Measurements from ENCODE around the gene EXOSC1.

EXOSC1 gene

DNA sequence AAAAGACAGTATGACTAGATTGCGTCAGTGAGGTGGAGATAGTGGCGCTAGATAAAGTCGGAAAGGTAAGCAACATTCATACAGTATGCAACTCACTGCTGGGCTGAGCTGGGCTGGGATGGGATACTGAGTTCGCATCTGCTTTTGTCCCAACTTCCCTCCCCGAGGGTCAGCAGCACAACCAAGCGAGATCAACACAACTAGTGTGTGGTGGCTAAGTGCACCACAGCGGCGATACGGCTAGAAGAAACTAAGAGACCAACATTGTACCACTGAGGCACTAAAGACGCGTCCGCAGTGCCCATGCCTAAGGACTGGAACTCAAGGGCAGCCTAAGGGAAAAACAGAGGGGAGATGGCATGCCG lies 467 bp downstream of the EXOSC1 start:
- DNase-seq (ENCODE audit: low read depth) = no peak
- TF ChIP-seq, protein P1, sequence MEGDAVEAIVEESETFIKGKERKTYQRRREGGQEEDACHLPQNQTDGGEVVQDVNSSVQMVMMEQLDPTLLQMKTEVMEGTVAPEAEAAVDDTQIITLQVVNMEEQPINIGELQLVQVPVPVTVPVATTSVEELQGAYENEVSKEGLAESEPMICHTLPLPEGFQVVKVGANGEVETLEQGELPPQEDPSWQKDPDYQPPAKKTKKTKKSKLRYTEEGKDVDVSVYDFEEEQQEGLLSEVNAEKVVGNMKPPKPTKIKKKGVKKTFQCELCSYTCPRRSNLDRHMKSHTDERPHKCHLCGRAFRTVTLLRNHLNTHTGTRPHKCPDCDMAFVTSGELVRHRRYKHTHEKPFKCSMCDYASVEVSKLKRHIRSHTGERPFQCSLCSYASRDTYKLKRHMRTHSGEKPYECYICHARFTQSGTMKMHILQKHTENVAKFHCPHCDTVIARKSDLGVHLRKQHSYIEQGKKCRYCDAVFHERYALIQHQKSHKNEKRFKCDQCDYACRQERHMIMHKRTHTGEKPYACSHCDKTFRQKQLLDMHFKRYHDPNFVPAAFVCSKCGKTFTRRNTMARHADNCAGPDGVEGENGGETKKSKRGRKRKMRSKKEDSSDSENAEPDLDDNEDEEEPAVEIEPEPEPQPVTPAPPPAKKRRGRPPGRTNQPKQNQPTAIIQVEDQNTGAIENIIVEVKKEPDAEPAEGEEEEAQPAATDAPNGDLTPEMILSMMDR (IDR thresholded peaks at IDR 0.05; ENCODE audit: control insufficient read depth, extremely low read depth, insufficient read depth) = no peak
- H3K4me3 ChIP-seq (ENCODE audit: low read depth, low read length) = peak overlapping the region; percentile 99

DNA sequence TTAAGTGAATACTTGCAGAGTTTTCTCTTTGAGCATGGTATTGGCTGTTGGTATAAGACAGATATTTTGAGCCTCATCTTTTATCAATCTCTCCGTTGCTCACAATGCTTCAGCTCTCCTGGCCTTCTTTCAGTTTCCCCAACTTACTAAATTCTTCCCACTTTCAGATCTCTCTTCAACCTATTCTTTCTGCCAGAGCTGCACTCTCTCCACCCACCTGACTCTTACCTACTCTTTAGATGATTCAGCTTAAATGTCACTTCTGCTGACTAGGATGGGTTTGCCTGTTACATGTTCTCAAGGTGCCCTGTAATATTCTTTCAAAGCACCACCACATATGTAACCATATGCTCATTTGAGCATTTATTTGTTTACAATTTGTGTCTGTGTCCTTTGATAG lies 1.6 kb downstream of the EXOSC1 start:
- no peak overlapping the region for H3K4me3 ChIP-seq (ENCODE audit: low read depth, low read length)
- TF ChIP-seq, protein P1 (IDR thresholded peaks at IDR 0.05; ENCODE audit: control insufficient read depth, extremely low read depth, insufficient read depth) = no peak
- DNase-seq (ENCODE audit: low read depth) = no peak

DNA sequence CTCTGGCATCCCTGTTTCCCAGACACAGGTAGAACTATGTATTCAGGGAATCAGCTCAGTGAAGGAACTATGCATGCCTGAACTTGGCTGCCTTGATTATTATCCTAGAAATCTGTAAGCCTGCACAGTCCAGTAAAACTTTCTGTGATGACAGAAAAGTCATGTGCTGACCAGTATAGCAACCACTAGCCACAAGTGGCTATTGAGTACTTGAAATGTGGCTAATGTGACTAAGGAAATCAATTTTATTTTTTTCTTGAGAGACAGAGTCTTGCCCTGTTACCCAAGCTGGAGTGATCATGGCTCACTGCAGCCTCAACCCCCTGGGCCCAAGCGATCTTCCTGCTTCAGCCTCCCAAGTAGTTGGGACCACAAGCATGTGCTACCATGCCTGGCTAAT lies 3.5 kb downstream of the EXOSC1 start:
- TF ChIP-seq, protein P1 (IDR thresholded peaks at IDR 0.05; ENCODE audit: control insufficient read depth, extremely low read depth, insufficient read depth) = no peak
- DNase-seq (ENCODE audit: low read depth) = no peak
- no peak overlapping the region for H3K4me3 ChIP-seq (ENCODE audit: low read depth, low read length)

DNA sequence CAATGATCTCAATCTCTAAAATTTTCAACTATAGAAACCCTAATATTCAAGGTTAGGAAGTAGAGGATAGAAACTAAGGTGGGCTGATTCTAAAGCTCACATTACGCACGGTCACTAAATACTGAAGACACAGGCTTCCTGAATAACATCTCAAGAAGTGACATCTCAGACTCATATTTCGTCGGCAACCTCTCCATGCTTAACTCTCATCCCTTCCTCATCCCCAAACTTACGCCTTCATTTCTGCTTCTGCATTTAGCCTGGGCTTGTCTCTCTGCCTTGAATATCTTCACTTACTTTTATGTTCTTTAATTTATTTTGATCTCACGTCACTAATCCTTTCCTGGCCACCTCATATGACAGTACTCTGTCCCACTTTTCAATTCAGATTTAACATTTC lies 10.6 kb downstream of the EXOSC1 start:
- DNase-seq (ENCODE audit: low read depth) = no peak
- TF ChIP-seq, protein P1 (IDR thresholded peaks at IDR 0.05; ENCODE audit: control insufficient read depth, extremely low read depth, insufficient read depth) = no peak
- H3K4me3 ChIP-seq (ENCODE audit: low read depth, low read length) = no peak overlapping the region

DNA sequence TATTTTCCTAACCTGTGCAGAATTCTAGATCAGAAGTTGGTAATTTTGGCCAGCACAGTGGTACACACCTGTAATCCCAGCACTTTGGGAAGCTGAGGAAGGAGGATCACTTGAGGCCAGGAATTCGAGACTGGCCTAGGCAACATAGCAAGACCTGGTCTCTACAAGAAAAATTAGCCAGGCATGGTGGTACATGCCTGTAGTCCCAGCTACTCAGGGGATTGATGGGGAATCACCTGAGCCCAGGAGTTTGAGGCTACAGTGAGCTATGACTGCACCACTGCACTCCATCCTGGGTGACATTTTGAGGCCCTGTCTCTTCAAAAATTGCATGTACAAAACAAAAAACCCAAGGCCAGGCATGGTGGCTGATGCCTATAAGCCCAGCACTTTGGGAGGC lies 11.2 kb downstream of the EXOSC1 start:
- DNase-seq (ENCODE audit: low read depth) = no peak
- H3K4me3 ChIP-seq (ENCODE audit: low read depth, low read length) = no peak overlapping the region
- TF ChIP-seq, protein P1 (IDR thresholded peaks at IDR 0.05; ENCODE audit: control insufficient read depth, extremely low read depth, insufficient read depth) = no peak

DNA sequence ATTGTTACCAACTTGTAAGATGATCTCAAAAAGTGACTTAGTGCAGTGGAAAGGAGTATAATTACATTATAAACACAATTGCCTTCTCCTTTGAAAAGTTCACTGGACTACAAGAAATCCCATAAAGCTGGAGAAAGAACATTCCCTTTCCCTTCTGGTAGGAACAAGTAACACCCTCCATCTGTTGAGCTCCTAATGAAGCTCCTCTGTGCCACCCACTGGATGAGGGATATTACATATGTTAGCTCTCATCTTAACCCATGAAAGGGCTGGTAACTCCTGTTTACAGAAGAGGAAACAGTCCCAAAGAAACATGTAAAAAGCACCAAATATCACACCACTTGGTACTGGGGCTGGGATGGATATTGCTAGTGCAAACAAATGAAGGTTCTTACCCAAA lies 11.8 kb downstream of the EXOSC1 start:
- no peak overlapping the region for H3K4me3 ChIP-seq (ENCODE audit: low read depth, low read length)
- TF ChIP-seq, protein P1 (IDR thresholded peaks at IDR 0.05; ENCODE audit: control insufficient read depth, extremely low read depth, insufficient read depth) = no peak
- DNase-seq (ENCODE audit: low read depth) = no peak

DNA sequence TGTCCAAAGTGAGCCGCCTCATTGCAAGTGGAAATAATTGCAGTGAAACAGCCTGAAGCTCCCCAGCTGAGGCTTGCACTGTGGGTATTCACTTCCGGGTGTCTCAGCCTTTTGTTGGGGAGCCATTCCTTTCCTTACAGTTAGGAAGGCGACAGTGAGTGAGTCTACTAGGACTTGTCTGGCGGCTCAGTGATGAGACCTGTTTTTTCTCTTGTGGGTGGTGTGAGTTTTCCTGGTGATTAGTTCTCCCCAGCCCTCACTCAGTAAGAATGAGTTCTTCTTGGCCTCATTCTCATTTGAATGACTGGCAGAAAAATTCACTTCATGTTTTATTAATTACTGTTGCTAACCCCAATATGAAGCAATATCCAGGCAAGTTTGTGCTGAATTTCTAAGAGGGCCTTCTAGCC lies 17.2 kb downstream of the EXOSC1 start:
- peak overlapping the region; percentile 90 for H3K4me3 ChIP-seq (ENCODE audit: low read depth, low read length)
- TF ChIP-seq, protein P1 (IDR thresholded peaks at IDR 0.05; ENCODE audit: control insufficient read depth, extremely low read depth, insufficient read depth) = no peak
- no peak for DNase-seq (ENCODE audit: low read depth)
